OCI-LY3 (cell line): ENCODE measurements around the gene ST8SIA2.

Experiments
- CTCF ChIP-seq: fragments of 200-600, 300-600 bp; sonication (generic); IDR thresholded peaks from 2 replicates; pipeline ENCODE4 v1.5.1; 2014; ENCODE audit warnings: antibody characterized with exemption, low read length, low read depth
- EZH2phosphoT487 ChIP-seq: fragments of 200-600 bp; shearing (Covaris generic); IDR thresholded peaks from 2 replicates; pipeline ENCODE4 v1.6.1; 2018; ENCODE audit warnings: antibody characterized with exemption, mixed run types, low read depth

DNA sequence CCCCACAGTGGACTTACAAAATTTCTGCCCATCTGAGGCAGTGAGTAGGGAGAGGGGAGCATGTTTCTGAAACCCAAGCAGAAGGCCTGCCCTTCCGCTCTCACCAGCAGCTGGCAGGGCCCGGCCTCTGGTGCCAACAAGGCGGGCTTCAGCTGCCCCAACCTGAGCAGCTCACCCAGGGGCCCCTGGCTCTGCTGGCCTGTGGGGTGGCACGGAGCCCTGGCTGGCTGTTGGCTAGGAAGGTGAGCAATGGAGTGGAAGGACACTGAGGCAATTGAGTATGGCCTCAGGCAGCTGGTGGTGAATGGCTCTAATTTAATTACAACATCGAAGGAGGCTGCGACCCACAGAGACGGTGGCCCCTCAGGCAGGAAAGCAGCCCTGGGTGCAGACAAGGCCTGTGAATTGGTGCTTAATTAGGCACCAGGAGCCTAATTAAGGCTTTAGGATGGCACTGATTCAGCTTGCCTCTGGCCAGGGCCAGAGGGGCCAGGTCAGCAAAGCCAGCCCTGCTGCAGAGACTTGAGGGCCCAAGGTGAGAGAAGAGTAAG is 60.9 kb downstream of the ST8SIA2 start:
- no peak for TF ChIP-seq CTCF
- TF ChIP-seq EZH2phosphoT487: no peak
